Measurements from ENCODE around the gene PAK2.
"Not testable (repeated sequence)": the region's sequence is repeated elsewhere in the genome, so short reads cannot be mapped to it uniquely, and the experiment has no call there.

The PAK2 gene

DNA sequence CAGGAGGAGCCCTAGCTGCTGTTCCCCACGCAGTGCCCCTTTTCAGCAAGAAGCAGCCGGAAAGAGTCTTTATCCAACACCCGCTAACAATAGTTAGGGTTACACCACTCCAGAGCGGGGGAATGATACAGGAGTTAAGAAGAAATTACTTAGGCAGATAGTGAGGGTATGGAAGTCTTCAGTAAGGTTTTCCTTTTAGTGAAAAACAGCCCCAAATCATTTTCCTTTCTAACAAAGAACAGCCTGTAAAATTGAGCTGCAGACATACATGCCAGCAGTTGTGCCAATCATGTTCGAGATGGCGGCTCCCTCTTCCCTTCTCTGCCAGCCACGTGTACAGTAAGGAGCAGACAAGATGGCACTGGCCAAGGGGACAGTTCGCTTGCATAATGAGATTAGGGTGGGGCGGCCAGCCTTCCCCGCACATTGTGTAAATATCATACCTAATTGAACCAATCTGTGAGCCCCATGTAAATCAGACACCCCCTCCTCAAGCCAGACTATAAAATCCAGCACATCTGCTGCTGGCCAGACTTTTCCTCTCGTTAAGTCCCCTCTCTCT lies 109.6 kb downstream of the PAK2 start:
- peak; percentile 59 to 90 for DNase-seq

DNA sequence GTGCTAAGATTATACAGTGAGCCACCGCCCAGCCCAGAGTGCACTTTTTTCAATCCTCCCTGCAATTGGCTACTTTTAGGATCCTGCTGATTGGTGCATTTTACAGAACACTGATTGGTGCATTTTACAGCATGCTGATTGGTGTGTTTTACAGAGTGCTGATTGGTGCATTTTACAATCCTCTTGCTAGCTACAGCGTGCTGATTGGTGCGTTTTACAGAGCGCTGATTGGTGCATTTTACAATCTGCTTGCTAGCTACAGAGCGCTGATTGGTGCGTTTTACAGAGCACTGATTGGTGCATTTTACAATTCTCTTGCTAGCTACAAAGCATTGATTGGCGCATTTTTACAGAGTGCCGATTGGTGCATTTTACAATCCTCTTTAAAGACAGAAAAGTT lies 123.3 kb downstream of the PAK2 start:
- DNase-seq = not testable (repeated sequence)

GRCh38 chr3:196867155-196867506 lies 127.5 kb downstream of the PAK2 start:
- DNase-seq = no peak

DNA sequence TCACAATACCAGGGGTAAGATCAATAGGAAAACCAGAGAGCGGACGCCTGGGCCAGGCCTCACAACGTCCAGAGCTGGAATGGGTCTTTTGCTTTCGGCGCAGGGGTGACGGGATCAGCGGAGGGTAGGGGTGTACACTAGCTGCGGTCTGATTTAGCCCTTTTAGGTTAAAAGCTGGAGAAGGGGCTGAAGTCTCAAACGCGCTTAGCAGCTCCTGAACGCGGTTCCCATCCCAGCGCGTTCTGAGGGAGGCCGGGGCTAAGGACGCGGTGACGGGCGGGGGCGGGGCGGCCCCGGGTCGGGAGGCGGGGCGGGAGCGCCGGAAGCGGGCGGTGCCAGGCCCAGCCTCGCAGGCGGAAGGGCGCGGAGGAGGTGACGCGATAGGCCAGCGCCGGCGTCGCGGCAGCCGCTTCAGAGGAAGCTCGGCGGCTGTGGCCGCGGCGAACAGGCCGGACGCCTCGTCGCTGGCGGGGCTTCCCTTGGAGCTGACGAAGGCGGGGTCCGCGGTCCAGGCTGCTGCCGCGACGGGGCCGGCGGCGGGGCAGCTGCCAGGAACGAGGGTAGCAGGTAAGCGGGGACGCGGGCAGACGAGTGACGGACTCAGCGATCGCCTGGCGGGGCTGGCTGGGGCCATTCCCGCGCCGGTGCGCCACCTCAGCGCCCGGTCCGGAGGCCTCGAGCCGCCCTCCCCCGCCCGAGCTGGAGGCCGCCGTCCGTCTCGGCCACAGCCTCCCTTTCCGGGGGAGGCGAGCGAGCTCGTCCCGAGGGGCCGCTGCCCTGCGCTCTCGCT lies 128.0 kb downstream of the PAK2 start, which contains the start of gene SENP5:
Gene SENP5, plus strand, starts transcription at position 414 of the 790 bp plus-strand sequence. CDS start 17,262 bp downstream, outside the sequence.
- DNase-seq = peak; percentile 83 to 89

DNA sequence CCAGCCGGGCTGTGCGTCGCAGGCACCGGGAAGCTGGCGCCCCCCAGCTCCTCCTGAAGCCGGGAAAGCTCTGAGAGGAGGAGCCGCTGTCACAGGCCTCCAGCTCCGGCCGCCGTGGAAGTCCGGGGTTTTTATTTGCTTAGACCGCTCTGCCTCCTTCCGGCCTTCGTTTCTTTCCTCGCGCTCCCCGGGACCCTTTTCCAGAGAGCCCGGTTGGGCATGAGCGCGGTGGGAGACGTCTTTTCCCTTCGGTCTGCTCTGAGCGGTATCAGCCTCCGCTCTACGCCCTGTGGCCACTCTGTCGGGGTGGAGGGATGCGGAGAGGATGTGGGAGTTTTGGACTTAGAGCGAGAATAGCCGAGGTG lies 128.6 kb downstream of the PAK2 start:
- peak in 1 of 2 experiments; percentile 32 for DNase-seq

DNA sequence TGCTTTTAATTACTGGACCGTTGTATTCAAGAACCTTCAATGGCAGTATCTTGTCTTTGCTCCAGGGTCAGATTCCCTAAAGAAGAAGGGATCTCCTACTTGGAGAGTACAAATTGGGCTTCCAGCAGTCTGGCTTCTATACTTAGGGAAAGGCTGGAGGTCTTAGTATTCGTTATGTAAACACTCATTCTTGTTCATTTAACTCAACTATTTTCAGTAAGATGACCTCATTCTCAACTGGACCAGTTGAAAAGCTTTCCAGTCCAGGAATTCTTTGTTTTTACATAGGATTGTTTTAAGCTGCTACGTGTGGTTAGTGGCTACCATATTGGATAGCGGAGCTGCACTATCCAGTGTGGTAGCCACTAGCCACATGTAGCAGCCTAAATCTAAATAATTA lies 132.7 kb downstream of the PAK2 start:
- no peak for DNase-seq

- not testable (repeated sequence) for DNase-seq
Measured at GRCh38 chr3:196874511-196875094, 134.9 kb downstream of the PAK2 start.

DNA sequence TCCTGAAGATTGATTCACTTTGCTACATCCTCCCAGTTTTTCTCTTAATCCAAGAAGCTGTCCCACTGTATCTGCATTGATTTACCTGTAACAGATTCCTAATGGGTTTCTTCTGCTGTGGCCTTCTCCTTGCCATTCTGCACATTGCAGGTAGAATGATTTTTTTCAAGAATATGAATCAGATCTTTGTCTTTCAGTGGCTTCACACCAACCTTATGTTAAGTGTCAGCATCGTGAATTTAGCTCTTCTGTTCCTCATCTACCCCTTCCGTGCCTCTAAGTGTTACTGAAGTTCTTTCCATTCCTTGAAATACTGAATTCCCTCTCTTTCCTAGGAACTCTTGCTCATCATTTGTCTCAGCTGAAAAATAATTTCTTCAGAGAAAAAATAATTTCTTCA lies 135.6 kb downstream of the PAK2 start:
- DNase-seq = no peak
